ENCODE measurements around the gene LUZP2.

The LUZP2 gene

DNA sequence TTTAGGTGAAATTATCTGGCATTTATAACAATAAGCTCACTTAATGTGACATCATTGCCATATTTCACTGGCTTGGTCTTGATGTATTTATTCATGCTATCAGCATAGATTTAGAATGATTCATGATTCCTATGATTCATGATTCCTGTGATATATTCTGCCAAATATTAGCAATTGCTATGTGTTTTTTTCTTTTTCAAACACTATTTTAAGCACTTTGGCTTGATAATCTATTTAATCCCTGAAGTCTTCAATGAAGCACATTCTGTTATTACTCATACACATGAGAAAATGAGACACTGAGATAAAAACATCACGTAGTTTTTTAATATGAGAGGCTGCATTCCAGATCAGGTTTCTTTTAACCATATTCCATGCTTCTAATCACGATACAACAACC lies 78.5 kb downstream of the LUZP2 start:
- Histone ChIP-seq H3K9me2 (replicated peaks; ENCODE audit: control insufficient read depth, low read length) (no peaks in the 10 kb centered on the region), H3K9me3 (ENCODE audit: control insufficient read depth, insufficient read depth, low read length) (no peaks in the 10 kb centered on the region), H3K4me2 (ENCODE audit: low read length) (no peak overlapping the region), H4K20me1 (ENCODE audit: control insufficient read depth, insufficient read depth, low read depth, low read length) (no peaks in the 10 kb centered on the region), H3K27ac (ENCODE audit: low read depth, low read length) (no peak overlapping the region), H3K4me3 (ENCODE audit: low read length) (no peak overlapping the region), H3F3A (ENCODE audit: control insufficient read depth, insufficient read depth) (no peaks in the 10 kb centered on the region), H3K27me3 (ENCODE audit: control insufficient read depth, low read length) (no peaks in the 10 kb centered on the region), H3K4me1 (ENCODE audit: control insufficient read depth, low read length) (no peaks in the 10 kb centered on the region), H3K36me3 (ENCODE audit: control insufficient read depth, low read length) (no peaks in the 10 kb centered on the region), H3K79me2 (ENCODE audit: control insufficient read depth, low read length) (no peaks in the 10 kb centered on the region)
- no peak for TF ChIP-seq EZH2phosphoT487 (IDR thresholded peaks at IDR 0.05; ENCODE audit: borderline replicate concordance, low read length)
- TF ChIP-seq CTCF (IDR thresholded peaks at IDR 0.05; ENCODE audit: low read depth, low read length, poor library complexity, severe bottlenecking): no peak

DNA sequence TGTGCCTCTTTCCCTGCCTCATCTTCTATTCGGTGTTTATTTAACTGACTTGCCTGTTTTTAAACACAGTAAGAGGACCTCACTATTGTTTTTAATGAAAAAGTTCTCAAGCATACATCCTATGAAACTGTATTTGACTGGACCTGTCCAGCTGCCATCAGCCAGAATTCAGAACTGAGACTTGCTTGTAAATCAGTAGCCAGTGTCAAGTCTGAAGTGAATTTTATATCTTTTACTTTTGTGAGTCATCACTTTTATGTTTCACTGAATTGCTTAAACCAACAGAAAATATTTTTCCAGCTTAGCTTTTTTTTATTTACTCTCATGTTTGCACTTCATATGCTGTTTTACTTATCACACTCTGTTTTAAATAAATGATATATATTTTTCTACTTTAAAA lies 88.3 kb downstream of the LUZP2 start:
- Histone ChIP-seq H3K4me3 (ENCODE audit: low read length) (no peak overlapping the region), H3K4me2 (ENCODE audit: low read length) (no peak overlapping the region), H3K27ac (ENCODE audit: low read depth, low read length) (no peak overlapping the region), H3K27me3 (ENCODE audit: control insufficient read depth, low read length) (no peaks in the 10 kb centered on the region), H4K20me1 (ENCODE audit: control insufficient read depth, insufficient read depth, low read depth, low read length) (no peaks in the 10 kb centered on the region), H3K79me2 (ENCODE audit: control insufficient read depth, low read length) (no peaks in the 10 kb centered on the region), H3F3A (ENCODE audit: control insufficient read depth, insufficient read depth) (no peaks in the 10 kb centered on the region), H3K36me3 (ENCODE audit: control insufficient read depth, low read length) (no peaks in the 10 kb centered on the region), H3K9me3 (ENCODE audit: control insufficient read depth, insufficient read depth, low read length) (no peaks in the 10 kb centered on the region), H3K4me1 (ENCODE audit: control insufficient read depth, low read length) (no peaks in the 10 kb centered on the region), H3K9me2 (replicated peaks; ENCODE audit: control insufficient read depth, low read length) (no peaks in the 10 kb centered on the region)
- TF ChIP-seq CTCF (IDR thresholded peaks at IDR 0.05; ENCODE audit: low read depth, low read length, poor library complexity, severe bottlenecking) (no peak), EZH2phosphoT487 (IDR thresholded peaks at IDR 0.05; ENCODE audit: borderline replicate concordance, low read length) (no peak)

DNA sequence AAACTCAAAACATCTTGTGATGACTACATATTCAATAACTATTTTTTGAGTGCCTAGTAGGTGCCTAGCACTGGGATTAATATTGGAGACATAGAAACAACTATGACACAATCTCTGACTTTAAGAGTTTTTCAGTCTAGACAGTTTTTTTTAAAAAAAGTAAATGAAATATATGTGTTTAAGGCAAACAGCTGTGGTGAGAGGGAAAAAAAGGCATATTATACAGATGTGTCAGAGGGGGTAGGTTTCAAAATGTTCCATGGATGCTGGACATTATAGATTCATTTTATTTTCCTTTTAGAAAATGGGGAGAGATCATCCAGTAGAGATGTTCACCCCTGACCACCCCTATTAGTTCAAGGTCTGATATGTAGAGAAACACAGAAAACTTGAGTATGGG lies 90.8 kb downstream of the LUZP2 start:
- no peak overlapping the region for H3K4me2 ChIP-seq (ENCODE audit: low read length)
- H3K9me2 ChIP-seq (replicated peaks; ENCODE audit: control insufficient read depth, low read length): no peaks in the 10 kb centered on the region
- H4K20me1 ChIP-seq (ENCODE audit: control insufficient read depth, insufficient read depth, low read depth, low read length): no peaks in the 10 kb centered on the region
- H3K9me3 ChIP-seq (ENCODE audit: control insufficient read depth, insufficient read depth, low read length): no peaks in the 10 kb centered on the region
- H3K4me1 ChIP-seq (ENCODE audit: control insufficient read depth, low read length): no peaks in the 10 kb centered on the region
- no peaks in the 10 kb centered on the region for H3K27me3 ChIP-seq (ENCODE audit: control insufficient read depth, low read length)
- no peaks in the 10 kb centered on the region for H3F3A ChIP-seq (ENCODE audit: control insufficient read depth, insufficient read depth)
- H3K27ac ChIP-seq (ENCODE audit: low read depth, low read length): no peak overlapping the region
- H3K79me2 ChIP-seq (ENCODE audit: control insufficient read depth, low read length): no peaks in the 10 kb centered on the region
- no peaks in the 10 kb centered on the region for H3K36me3 ChIP-seq (ENCODE audit: control insufficient read depth, low read length)
- H3K4me3 ChIP-seq (ENCODE audit: low read length): no peak overlapping the region
- TF ChIP-seq EZH2phosphoT487 (IDR thresholded peaks at IDR 0.05; ENCODE audit: borderline replicate concordance, low read length) (no peak), CTCF (IDR thresholded peaks at IDR 0.05; ENCODE audit: low read depth, low read length, poor library complexity, severe bottlenecking) (no peak)

DNA sequence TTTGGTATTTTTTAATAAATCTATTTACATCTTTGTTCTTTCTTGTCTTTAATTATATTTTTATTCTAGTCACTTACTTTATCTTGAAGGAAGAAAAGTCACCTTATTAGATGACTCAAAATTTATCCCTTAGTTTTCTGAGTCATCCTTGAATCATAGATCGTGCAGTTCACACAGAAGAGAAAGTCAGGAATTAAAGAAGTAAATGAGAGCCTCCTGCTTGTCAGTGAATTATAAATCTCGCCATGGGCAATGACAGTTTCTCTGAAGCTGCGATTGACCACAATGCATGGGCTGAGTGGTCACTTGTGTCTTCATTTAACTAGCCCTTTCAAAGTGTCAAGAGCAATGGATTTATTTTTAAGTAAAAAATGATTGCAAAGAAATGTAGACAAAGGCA lies 91.2 kb downstream of the LUZP2 start:
- Histone ChIP-seq H3K27me3 (ENCODE audit: control insufficient read depth, low read length) (no peaks in the 10 kb centered on the region), H3K4me2 (ENCODE audit: low read length) (no peak overlapping the region), H3K36me3 (ENCODE audit: control insufficient read depth, low read length) (no peaks in the 10 kb centered on the region), H3K79me2 (ENCODE audit: control insufficient read depth, low read length) (no peaks in the 10 kb centered on the region), H4K20me1 (ENCODE audit: control insufficient read depth, insufficient read depth, low read depth, low read length) (no peaks in the 10 kb centered on the region), H3K4me1 (ENCODE audit: control insufficient read depth, low read length) (no peaks in the 10 kb centered on the region), H3K9me3 (ENCODE audit: control insufficient read depth, insufficient read depth, low read length) (no peaks in the 10 kb centered on the region), H3K9me2 (replicated peaks; ENCODE audit: control insufficient read depth, low read length) (no peaks in the 10 kb centered on the region), H3F3A (ENCODE audit: control insufficient read depth, insufficient read depth) (no peaks in the 10 kb centered on the region), H3K27ac (ENCODE audit: low read depth, low read length) (no peak overlapping the region), H3K4me3 (ENCODE audit: low read length) (no peak overlapping the region)
- TF ChIP-seq CTCF (IDR thresholded peaks at IDR 0.05; ENCODE audit: low read depth, low read length, poor library complexity, severe bottlenecking) (no peak), EZH2phosphoT487 (IDR thresholded peaks at IDR 0.05; ENCODE audit: borderline replicate concordance, low read length) (no peak)

Data from DOHH2 (cell line).